Measurements from ENCODE around the gene ATP2B3. TPM values are rescaled to one million over a fixed set of nuclear protein-coding genes. Genes with fewer than 3 reads are reported as not detected.

The ATP2B3 gene
- total and polyA plus RNA-seq, 9 of the 15 experiments (the other 6 are each of a cell fraction or from before 2014, with no cell fraction given) = 0.04 TPM; not detected in 8

- TF ChIP-seq GATAD2B (IDR thresholded peaks at IDR 0.05; ENCODE audit: borderline replicate concordance) (0 out of 2 replicates have a peak, but pooled peaks have one; percentile 18), RFX5 (IDR thresholded peaks at IDR 0.05; ENCODE audit: low read depth, low read length) (no peak), KLF10 (CRISPR knock-in tag; IDR thresholded peaks at IDR 0.05) (no peak), ZNF175 (CRISPR knock-in tag; IDR thresholded peaks at IDR 0.05; ENCODE audit: low read depth) (no peak), MAFG (tag; conservative IDR thresholded peaks at IDR 0.05) (no peak), NR4A1 (CRISPR knock-in tag; IDR thresholded peaks at IDR 0.05) (no peak), NR4A1 (tag; IDR thresholded peaks at IDR 0.05) (no peak), HMGXB4 (CRISPR knock-in tag; IDR thresholded peaks at IDR 0.05) (no peak), MYBL2 (IDR thresholded peaks at IDR 0.05; ENCODE audit: low read depth) (no peak), MYBL2 (CRISPR knock-in tag; IDR thresholded peaks at IDR 0.05; ENCODE audit: borderline replicate concordance) (no peak), CHD2 (IDR thresholded peaks at IDR 0.05; ENCODE audit: low read depth, low read length) (no peak), GABPA (tag; conservative IDR thresholded peaks at IDR 0.05; ENCODE audit: low read depth) (peak; percentile 42; the same call in 1 of the 2 replicates), OTX1 (CRISPR knock-in tag; IDR thresholded peaks at IDR 0.05) (no peak), STAT6 (CRISPR knock-in tag; IDR thresholded peaks at IDR 0.05) (no peak), NRF1 (conservative IDR thresholded peaks at IDR 0.05 in 1 of 2, IDR thresholded peaks at IDR 0.05 in 1 of 2) (peak; percentile 73 to 78), NR1H2 (CRISPR knock-in tag; IDR thresholded peaks at IDR 0.05) (no peak), BMI1 (IDR thresholded peaks at IDR 0.05; ENCODE audit: low read length) (no peak), LARP7 (IDR thresholded peaks at IDR 0.05) (no peak), FOXJ2 (tag; IDR thresholded peaks at IDR 0.05) (no peak)
- TF ChIP-seq, protein P1, sequence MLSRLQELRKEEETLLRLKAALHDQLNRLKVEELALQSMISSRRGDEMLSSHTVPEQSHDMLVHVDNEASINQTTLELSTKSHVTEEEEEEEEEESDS (CRISPR knock-in tag; IDR thresholded peaks at IDR 0.05) = no peak
- TF ChIP-seq, protein P2, sequence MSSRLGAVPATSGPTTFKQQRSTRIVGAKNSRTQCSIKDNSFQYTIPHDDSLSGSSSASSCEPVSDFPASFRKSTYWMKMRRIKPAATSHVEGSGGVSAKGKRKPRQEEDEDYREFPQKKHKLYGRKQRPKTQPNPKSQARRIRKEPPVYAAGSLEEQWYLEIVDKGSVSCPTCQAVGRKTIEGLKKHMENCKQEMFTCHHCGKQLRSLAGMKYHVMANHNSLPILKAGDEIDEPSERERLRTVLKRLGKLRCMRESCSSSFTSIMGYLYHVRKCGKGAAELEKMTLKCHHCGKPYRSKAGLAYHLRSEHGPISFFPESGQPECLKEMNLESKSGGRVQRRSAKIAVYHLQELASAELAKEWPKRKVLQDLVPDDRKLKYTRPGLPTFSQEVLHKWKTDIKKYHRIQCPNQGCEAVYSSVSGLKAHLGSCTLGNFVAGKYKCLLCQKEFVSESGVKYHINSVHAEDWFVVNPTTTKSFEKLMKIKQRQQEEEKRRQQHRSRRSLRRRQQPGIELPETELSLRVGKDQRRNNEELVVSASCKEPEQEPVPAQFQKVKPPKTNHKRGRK (tag; IDR thresholded peaks at IDR 0.05) = no peak
- TF ChIP-seq, protein P3, sequence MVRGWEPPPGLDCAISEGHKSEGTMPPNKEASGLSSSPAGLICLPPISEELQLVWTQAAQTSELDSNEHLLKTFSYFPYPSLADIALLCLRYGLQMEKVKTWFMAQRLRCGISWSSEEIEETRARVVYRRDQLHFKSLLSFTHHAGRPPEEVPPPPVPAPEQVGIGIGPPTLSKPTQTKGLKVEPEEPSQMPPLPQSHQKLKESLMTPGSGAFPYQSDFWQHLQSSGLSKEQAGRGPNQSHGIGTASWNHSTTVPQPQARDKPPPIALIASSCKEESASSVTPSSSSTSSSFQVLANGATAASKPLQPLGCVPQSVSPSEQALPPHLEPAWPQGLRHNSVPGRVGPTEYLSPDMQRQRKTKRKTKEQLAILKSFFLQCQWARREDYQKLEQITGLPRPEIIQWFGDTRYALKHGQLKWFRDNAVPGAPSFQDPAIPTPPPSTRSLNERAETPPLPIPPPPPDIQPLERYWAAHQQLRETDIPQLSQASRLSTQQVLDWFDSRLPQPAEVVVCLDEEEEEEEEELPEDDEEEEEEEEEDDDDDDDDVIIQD (CRISPR knock-in tag; IDR thresholded peaks at IDR 0.05) = no peak
Observed at GRCh38 chrX:153598541-153599191, 81.2 kb downstream of the ATP2B3 start, which contains the start of gene CCNQ (continued).

Measured in K562 (cell line).